ENCODE measurements around the gene FCHO2.

DNA sequence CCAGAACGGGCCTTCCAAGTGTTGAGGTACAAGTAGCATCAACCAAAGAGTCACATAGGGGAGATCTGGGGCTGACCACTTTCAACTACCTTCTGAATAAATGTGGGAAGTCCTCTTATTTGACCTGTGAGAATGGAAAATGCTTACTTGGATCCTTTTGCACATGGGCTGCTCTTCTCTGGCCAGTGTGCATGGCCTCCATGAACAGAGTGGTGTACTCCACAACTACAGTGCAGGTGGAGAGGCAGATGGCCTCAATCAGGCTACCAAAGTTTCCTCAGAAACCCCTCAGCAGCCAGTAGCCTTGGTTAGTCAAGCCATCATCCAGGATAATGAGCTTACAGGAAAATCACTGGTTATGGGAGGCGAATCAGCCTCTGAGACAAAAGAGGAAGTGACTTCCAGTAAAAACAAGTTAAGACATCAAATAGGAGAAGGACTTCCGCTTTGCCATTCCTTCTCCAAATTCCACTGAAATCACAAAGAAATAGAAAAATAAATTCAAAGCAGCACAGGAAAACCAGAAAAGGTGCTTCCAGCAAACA lies 18.3 kb upstream of the FCHO2 start:
- TF ChIP-seq, protein P1, sequence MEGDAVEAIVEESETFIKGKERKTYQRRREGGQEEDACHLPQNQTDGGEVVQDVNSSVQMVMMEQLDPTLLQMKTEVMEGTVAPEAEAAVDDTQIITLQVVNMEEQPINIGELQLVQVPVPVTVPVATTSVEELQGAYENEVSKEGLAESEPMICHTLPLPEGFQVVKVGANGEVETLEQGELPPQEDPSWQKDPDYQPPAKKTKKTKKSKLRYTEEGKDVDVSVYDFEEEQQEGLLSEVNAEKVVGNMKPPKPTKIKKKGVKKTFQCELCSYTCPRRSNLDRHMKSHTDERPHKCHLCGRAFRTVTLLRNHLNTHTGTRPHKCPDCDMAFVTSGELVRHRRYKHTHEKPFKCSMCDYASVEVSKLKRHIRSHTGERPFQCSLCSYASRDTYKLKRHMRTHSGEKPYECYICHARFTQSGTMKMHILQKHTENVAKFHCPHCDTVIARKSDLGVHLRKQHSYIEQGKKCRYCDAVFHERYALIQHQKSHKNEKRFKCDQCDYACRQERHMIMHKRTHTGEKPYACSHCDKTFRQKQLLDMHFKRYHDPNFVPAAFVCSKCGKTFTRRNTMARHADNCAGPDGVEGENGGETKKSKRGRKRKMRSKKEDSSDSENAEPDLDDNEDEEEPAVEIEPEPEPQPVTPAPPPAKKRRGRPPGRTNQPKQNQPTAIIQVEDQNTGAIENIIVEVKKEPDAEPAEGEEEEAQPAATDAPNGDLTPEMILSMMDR (IDR thresholded peaks at IDR 0.05), result no peak
- no peak for TF ChIP-seq EP300 (IDR thresholded peaks at IDR 0.05)
- no peak for TF ChIP-seq POLR2A (IDR thresholded peaks at IDR 0.05)

Data from tibial nerve (tissue), 4 donors.